Breast epithelium (tissue), 3 donors: ENCODE data around the gene GPR162.

Source experiments
- POLR2A ChIP-seq: fragments of 450-650 bp; IDR thresholded peaks from one replicate; pipeline ENCODE4 v1.6.1; 2016; ENCODE audit warnings: antibody characterized with exemption, mild to moderate bottlenecking, moderate library complexity
- POLR2AphosphoS5 ChIP-seq, 3 donors: sonication (generic); formaldehyde crosslinking; IDR thresholded peaks; one replicate each; pipeline ENCODE4 v1.6.1; 2017; ENCODE audit warnings: antibody characterized with exemption in 3 of 3
- TF ChIP-seq, protein P1 (sequence below), 3 donors: fragments of 450-650 bp; IDR thresholded peaks; one replicate each; pipeline ENCODE4 v1.5.1; 2016 to 2017; ENCODE audit warnings: antibody characterized with exemption in 3 of 3, mild to moderate bottlenecking in 3 of 3, moderate library complexity in 3 of 3

DNA sequence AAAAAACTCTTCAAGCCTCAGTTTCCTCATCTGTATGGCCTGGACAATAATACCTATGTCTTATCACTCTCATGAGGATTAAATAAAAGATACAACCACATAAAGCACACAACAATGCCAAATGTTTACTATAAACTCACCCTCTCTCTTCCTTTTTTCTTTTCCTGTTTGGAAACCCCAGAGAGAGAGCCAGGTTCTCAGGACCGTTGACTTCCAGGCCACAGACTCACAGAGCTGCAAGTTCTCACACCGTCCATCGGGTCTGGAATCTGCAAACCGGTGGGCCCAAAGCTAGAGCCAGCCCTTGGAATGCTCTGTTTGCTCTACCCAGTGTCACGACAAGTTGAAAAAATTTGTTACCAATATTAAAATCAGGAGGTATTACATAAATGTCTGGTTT lies 36.9 kb upstream of the GPR162 start:
- TF ChIP-seq, protein P1, sequence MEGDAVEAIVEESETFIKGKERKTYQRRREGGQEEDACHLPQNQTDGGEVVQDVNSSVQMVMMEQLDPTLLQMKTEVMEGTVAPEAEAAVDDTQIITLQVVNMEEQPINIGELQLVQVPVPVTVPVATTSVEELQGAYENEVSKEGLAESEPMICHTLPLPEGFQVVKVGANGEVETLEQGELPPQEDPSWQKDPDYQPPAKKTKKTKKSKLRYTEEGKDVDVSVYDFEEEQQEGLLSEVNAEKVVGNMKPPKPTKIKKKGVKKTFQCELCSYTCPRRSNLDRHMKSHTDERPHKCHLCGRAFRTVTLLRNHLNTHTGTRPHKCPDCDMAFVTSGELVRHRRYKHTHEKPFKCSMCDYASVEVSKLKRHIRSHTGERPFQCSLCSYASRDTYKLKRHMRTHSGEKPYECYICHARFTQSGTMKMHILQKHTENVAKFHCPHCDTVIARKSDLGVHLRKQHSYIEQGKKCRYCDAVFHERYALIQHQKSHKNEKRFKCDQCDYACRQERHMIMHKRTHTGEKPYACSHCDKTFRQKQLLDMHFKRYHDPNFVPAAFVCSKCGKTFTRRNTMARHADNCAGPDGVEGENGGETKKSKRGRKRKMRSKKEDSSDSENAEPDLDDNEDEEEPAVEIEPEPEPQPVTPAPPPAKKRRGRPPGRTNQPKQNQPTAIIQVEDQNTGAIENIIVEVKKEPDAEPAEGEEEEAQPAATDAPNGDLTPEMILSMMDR (IDR thresholded peaks at IDR 0.05), result no peak
- no peak for TF ChIP-seq POLR2A
- no peak for TF ChIP-seq POLR2AphosphoS5 (IDR thresholded peaks at IDR 0.05)
